A204.1 (cell line): ENCODE results near the gene CENPW.

Experiments
- FAIRE-seq: peaks from 2 replicates; lab custom pipeline; 2012; peaks lifted over from hg19 to GRCh38; lab: Jason Lieb, UNC

The CENPW gene

DNA sequence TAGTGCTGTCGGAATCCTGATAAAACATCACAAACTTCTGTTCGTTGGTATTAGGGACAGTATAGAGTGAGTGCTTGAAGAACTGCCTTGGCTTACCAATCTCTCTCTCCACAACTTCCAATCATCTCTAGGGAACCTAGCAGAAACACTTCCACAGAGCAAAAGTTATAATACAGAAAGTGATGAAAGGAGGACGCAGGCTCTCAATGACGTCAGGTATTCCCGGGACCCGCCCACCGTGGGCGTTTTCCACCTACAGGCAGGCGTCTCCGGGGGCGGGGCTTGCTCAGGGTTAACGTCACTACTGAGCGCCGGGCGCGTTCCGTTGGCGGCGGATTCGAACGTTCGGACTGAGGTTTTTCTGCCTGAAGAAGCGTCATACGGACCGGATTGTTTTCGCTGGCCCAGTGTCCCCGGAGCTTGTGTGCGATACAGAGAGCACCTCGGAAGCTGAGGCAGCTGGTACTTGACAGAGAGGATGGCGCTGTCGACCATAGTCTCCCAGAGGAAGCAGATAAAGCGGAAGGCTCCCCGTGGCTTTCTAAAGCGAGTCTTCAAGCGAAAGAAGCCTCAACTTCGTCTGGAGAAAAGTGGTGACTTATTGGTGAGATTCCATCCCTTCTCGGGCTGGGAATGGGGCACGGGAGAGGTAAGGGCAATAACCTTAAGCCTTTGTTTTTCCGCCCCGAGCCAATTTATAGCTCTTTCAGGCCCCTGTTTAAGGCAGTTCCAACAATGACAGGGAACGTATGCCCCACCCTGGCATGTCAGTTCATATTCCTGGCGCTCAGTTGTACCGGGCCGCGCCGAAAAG is at the start of gene CENPW:
TSS of gene CENPW (plus strand) at position 320 of the 814 bp plus-strand sequence. CDS start at position 479, 159 bp downstream.
- FAIRE-seq, result peak; percentile 23

DNA sequence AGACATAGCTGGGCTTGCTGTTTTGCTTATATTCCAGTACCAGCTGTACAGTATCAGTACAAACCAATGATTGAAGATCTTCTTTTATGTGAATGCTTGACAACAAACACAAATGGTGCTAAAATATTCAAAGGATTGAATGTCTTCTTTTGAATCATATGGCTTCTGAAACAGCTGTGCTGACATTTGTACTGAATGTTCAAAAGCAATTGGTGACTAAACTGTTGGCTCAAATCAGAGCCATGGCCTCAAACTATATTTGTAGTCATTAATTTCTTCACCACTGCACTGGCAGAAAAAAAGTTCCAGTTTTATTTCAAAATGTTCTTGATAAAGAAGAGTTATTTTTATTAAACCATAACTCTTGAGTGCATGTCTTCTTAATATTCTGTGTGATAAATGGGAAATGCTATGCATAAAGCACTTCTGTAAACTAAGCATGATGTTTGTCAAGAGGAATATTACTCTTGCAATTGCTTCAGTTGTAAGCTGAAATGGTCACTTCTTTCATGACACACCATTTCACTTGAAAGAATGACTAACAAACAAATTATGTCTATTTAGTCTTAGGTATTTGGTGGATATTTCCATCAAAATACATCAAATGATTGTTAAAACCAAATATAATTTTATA is 45.9 kb upstream of the CENPW start:
- FAIRE-seq, result no peak

DNA sequence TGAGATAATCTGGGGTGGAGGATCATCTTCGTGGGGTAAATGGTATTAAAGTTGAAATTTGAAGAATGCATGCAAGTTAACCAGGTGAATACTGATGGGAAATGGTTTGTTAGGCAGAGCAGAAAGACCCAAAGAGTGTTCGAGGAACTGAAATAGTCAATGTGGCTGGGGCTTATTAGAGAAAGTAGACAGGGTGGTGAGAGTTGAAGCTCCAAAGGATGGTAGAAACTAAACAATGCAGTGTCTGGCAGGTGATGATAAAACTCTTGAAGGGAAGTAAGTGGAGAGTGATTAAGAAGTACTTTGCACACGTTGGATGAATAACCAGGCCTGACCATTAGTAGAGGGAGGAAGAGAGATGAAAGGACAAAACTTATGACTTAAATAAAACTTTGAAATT is 39.8 kb upstream of the CENPW start:
- FAIRE-seq, result no peak

DNA sequence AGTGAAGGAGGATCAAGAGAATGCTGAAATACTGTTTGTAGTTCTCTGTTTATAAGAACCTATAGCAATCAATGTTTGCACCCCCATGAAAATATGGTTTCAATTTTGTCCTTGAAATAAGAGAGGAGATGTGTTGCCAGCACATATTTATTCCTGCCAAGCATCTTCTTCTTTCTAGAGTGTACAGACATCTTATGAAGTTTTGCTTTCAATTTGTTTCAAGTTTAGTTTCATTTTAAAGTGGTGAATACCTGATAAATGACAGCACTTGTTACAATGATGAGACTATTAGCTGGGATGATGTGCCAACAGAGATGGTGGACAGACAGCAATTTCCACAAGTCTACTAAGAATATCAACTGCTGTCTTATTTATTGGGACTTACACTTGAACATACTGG is 39.2 kb upstream of the CENPW start:
- FAIRE-seq, result no peak

DNA sequence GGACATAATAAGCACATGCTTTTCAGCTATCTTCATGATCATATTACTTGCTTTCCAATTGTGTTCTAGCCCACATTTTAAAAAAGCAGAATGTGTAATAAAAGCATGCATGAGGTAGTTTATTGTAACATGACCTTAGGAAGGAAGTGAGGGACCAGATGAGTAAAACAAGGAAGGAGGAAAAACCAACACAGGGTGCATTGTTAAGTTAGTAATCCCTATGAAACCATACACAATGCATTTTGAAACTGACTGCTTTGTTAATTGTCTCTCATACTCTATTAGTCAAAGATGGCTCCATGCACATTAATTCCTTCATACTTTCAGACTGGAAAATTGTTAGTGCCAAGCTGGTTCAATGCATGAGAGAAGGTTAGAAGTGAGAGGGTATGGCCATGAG is 37.7 kb upstream of the CENPW start:
- no peak for FAIRE-seq

DNA sequence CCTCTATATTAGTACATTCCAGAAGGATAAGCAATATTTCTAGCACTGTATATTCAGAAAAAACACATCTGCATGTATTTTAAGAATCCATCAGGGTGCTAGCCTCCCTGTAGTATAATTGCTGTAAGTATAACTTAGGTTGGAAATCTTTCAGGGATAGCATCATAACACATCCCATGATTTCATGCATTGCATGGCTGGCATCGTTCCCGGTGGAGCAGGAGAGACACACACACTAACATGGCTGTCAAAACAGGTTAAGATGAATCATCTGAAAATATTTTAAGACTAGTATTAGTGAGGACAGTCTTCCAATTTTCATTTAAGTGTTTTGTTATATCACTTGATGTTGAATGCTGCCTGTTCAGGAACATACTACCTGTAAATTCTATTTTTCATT is 32.1 kb upstream of the CENPW start:
- no peak for FAIRE-seq

DNA sequence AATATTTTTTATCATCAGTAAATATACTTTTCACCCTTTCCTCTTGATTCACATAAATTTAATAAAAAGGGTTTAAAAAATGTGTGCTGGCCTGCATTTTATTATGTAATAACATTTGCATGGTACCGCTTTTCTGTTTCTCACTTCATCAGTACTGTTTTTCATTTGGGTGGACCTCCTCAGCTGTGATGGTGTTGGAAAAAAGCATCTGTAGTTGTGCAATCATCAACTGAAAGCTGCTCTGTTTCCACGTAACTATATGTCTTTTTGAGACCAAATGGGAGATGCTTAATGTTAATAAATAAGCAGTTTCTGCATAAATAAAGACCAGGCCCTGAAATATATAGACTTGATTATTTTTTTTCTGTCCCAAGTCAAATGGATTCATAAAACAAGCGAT is 31.6 kb upstream of the CENPW start:
- no peak for FAIRE-seq

DNA sequence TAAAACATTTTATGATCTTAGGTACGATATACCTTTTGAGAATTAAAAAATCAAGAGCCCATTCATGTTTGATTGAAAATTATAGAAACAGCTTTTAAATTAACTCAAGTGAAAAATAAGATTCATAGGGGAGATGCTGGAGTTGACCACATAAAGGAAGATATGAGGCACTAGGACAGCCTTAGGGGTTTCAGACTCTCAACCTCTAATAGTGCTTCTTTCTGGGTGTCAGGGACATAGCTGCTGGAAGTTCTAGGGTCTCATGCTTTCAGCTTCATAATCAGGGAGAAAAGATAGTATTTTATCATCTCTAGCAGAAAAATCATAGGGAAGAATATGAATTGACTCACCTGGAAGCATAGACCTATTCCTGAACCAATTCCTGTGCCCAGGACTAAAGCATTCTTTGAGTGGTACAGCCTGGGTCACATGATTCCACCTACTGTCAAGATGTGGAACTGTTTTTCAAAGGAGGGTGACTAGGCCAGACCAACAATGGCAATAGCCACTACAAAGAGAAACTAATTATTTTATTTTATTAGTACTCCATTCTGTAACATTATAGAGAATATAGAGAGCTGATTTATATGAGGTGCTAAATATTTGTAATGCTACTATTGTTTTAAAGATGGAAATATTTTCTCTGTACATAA is 27.8 kb upstream of the CENPW start:
- no peak for FAIRE-seq

DNA sequence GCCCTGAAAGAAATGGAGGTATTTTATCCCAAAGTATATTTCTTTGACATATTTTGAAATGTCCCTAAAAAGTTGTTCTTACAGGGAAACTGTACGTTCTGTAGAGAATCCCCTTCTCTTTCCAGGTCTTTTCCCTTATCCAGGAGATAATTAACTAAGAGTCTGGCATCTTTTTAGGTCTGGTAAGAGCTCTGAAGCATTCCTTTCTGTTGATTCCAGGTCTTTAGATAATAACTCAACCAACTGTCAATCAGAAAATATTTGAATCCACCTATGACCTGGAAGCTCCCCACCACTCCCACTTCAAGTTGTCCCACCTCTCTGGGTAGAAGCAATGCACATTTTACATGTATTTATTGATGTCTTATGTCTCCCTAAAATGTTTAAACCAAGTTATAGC is 26.0 kb upstream of the CENPW start:
- no peak for FAIRE-seq

DNA sequence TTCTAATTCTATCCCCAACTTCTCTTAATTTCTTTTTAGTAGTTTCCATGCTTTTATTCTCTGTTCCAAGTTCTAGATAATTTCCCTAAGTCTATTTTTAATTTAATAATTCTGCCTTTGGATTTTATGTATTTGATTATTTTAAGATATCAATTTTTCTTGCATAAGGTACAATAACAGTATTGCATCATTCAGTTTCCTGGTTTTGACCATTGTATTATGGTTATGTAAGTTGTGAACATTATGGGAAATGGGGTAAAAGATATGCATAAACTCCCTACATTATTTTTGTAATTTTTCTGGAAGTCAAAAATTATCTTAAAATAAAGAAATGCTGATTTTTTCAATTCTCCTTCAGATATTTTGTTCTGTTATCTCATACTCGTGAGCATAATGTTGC is 21.1 kb upstream of the CENPW start:
- no peak for FAIRE-seq

DNA sequence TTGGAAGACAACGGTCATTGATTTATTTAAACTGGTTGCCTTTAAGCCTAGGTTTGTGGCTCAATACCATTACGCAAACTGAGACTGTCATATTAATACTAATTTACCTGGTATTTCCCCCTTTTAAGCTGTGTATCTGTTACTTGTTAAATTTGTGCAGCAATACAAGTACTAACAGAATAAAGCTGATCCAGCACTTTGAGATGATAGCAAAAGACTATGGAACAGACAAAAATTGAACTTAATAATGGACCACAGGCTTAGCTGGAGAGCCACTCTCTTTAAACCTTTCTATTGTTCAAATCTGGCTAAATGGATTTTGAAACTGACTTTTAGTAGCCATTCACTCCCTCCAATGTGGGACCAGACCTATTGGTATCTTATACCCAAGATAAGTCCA is 6.2 kb upstream of the CENPW start:
- no peak for FAIRE-seq

DNA sequence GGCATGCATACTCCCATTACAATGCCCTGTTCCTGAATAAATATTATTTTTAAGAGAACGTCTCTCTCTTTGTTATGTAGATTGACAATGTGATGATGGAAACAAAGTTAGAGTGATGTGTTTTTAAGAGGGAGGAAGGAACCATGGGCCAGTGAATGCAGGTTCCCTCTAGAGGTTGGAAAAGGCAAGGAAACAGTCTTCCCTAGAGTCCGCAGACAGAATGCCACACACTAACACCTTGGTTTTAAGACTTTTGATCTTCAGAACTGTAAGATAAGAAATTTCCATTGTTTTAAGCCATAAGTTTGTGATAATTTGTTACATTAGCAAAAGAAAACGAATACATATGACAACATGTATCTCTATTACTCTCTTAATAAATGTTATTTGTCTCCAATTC is 4.7 kb upstream of the CENPW start:
- no peak for FAIRE-seq

DNA sequence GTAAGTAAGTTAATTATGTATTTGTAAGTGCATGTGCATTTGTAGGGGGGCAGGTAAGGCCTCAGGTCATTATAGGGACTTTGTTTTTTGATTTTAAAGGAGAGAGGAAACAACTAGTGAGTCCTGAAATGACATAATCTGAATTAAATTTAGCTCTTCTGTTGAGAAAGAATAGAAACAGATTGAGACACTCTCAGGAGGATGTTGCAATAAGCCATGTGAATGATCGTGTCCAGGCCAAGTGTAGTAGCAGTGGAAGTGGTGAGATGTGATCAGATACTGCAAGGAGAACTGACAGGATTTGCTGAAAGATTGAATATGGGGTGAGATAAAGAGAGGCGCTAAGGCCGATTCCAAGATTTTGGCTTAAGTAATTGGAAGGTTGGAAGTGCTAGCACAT is 2.6 kb upstream of the CENPW start:
- FAIRE-seq, result no peak

DNA sequence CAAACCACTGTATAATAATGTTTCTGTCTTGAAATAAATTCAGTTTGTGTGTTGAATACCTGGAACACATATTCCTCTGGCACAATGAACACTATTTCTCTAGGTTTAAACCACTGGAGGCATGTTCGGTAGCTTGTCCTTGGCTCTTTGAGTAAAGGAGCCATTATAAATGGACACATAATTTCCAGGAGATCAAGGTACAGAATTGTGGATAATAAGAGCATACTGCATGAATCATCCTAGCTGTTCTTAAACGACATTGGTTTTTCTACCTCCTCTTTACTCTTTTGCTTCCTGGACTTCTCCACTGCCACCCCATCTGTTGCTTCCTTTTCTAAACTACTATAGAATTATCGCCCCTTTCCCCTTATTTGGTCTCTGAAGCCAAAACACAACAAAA is 1.2 kb downstream of the CENPW start:
- FAIRE-seq, result no peak

DNA sequence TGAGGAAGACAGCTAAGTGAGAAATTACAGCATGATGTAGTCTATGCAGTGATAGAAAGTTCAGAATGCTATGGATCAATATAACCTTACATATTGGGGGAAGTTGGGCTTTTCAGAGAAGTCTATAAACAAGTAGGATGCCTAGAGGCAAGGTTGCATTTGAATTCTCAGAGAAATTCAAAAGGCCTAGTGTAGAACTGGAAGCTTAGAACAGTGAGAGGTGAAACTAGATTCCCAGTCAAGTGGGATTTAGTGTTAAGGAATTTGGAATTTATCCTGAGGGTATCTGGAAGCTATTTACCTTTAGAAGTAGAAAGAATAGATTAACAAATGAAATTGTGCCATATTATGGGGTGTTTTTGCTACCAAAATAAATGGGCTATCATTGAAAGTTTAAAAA is 4.3 kb downstream of the CENPW start:
- FAIRE-seq, result no peak

DNA sequence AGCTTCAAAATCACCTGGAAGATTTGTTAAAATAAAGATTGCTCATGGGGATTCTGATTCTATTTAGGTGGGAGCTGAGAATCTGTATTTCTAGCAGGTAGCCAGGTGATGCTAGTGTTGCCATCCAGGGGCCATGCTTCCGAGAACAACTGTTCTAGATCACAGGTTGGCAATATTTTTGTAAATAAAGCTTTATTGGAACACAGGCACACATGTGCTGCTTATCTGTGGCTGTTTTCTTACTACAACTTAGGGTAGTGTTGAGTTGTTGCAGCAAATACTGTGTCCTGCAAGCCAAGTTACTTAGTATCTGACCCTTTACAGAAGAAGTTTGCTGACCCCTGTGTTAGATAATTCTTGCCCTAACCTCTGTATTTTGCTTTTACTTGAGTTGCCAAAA is 12.0 kb downstream of the CENPW start:
- no peak for FAIRE-seq

DNA sequence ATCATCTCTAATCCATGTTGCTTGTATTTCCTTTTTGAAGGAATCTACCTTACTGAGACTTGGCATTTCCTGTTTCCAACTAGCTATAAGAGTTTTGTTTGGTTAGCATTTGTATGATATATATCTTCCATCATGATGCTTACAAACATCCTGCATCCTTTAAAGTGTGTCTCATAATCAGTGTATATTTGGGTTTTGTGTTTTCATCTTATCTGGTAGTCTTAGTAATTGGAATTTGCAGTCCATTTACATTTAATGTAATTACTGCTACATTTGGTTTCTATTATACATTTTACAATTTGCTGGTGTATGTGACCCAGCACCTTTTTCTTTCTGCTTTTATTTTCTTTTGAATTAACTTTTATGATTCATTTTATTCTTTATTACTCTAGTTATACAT is 12.6 kb downstream of the CENPW start:
- FAIRE-seq, result no peak

DNA sequence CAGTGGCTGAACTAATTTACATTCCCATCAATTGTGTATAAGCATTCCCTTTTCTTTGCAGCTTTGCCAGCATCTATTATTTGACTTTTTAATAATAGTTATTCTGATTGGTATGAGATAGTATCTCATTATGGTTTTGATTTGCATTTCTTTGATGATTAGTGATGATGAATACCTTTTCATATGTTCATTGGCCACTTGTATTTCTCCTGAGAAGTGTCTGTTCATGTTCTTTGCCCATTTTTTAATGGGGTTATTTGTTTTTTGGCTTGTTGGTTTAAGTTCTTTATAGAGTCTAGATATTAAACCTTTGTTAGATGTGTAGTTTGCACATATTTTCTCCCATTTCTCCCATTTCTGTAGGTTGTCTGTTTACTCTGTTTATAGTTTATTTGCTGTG is 16.6 kb downstream of the CENPW start:
- no peak for FAIRE-seq

DNA sequence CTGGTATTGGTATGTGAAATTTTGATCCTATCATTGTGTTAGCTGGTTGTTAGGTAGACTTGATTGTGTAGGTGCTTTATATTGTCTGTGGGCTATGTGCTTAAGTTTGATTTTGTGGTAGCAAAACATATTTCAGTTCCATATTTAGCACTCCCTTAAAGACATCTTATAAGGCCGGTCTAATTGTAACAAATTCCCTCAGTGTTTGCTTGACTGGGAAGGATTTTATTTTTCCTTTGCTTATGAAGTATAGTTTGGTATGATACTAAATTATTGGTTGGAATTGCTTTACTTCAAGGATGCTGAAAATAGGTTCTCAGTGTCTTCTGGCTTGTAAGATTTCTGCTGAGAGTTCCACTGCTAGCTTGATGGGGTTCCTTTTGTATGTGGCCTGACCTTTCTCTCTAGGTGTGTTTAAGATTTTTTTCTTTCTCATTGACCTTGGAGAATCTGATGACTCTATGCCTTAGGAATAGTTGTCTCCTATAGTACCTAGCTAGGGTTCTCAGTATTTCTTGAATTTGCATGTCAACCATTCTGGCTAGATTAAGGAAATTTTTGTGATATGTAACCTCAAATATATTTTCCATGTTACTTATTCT is 20.1 kb downstream of the CENPW start:
- no peak for FAIRE-seq

DNA sequence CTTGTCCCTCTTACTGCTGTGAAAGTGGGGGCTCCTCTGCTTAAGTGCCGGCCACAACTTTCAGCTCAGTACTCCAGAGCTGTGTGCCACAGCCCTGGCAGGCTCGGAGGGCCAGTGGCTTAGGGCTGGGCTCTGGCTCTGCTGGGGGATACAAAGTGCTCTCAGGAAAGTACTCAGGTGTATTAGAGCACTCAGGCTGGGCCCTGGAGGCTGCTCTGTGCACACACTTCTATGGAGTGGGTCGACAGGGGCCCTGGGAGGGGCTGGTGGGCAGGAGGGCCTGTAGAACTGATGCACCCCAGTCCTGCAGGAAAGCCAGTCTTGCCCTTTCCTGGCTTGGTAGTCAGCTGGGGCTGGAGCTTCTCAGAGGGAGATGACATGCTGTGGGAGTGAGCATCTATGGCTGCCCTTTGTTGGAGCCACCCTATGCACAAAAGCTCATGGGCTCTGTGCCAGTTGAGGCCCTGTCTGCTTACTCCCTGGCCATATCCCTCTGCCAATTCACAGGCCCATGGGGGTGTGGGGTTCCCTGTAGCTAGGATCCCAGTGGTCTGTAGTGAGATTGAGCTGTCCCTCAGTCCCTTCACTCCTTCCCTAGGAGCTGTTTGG is 22.0 kb downstream of the CENPW start:
- no peak for FAIRE-seq

DNA sequence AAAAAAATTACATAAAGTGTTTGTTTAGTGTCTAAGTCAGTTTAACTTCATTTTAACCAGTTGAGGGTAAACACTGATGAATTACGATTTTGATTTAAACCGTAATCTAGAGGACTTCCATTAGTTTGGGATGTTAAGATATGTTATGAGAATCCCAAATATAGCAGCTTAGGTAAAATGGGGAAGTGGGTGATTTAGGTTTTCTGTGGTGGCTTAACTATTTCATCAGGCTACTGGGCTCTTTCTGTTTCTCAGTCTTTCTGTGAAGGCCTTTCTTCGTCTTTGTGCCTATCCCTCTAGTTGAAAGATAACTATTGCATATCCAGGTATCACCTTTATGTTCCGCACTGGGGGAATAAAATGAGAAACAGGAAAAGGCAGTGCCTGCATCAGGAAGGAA is 27.9 kb downstream of the CENPW start:
- FAIRE-seq, result no peak

DNA sequence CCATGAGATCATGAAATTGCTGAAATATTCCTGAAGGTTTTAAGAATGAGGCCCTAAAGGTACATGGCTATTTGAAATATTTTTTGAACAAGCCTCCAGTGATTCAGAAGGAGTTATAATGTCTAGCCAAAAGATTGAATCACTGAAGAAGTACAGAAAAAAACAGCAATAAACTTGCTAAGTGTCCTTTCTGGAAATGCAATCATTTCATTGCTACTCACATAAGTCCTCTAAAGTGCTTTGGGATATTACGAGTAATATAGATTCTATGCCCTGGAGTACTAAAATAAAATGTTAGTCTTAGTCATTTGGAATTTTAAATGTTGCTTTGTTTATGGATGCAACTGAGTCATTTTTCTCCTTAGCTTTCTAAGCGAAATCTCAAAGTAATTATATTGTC is 32.7 kb downstream of the CENPW start:
- FAIRE-seq, result no peak

DNA sequence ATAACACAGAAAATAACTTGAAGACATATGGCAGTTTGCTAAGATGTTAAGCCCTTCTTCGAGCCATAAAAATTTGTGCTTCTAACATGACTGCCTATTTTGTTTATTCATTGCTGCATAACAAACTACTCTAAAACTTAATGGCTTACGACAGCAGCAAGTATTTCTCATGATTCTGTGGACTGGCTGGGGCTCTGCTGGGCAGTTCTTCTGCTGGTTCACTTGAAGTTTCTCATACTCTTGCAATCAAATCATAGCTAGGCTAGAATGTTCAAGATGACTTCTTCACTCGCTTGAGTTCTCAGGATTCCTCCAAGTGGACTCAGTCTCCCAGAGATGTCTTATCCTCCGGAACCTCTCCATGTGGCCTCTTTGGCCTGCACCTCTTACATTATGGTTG is 33.4 kb downstream of the CENPW start:
- FAIRE-seq, result no peak
